ENCODE results near the gene DARS2. TPM values are rescaled to one million over a fixed set of nuclear protein-coding genes. Genes with fewer than 3 reads are reported as not detected.

Gene DARS2
- total and polyA plus RNA-seq, 10 of the 15 experiments (the other 5 are each of a cell fraction or from before 2014, with no cell fraction given): 23.9 to 69.7 (median 37.3) TPM

GRCh38 chr1:173824315-173825081 lies at the start of gene DARS2, which contains the start of gene CENPL (continued):
- TF ChIP-seq ZBTB4 (CRISPR knock-in tag; IDR thresholded peaks at IDR 0.05): no peak
- 0 out of 2 replicates have a peak, but pooled peaks have one; percentile 5 for TF ChIP-seq TCF3 (IDR thresholded peaks at IDR 0.05; ENCODE audit: borderline replicate concordance, insufficient read depth, low read depth, low read length)
- peak; percentile 74; the same call in 1 of the 2 replicates for TF ChIP-seq SMAD5 (IDR thresholded peaks at IDR 0.05; ENCODE audit: low read depth)
- TF ChIP-seq POLR2AphosphoS5 (IDR thresholded peaks at IDR 0.05; ENCODE audit: low read length): peak; percentile 91
- no peak for TF ChIP-seq USF1 (IDR thresholded peaks at IDR 0.05; ENCODE audit: borderline replicate concordance, extremely low read length, insufficient read depth, low read depth, low read length)
- peak; percentile 100 for TF ChIP-seq YY1 (IDR thresholded peaks at IDR 0.05; ENCODE audit: low read depth, low read length)
- peak; percentile 95 for TF ChIP-seq MLLT1 (IDR thresholded peaks at IDR 0.05)
- TF ChIP-seq MEF2A (IDR thresholded peaks at IDR 0.05; ENCODE audit: insufficient read depth, low read depth, low read length): 0 out of 2 replicates have a peak, but pooled peaks have one; percentile 50
- peak; percentile 90 for TF ChIP-seq RELB (IDR thresholded peaks at IDR 0.05; ENCODE audit: low read depth)
- TF ChIP-seq POLR2A (IDR thresholded peaks at IDR 0.05; ENCODE audit: low read depth, low read length): peak; percentile 83
- TF ChIP-seq EED (IDR thresholded peaks at IDR 0.05; ENCODE audit: low read depth): no peak; the same call in 1 of the 2 replicates
- TF ChIP-seq EP300 (IDR thresholded peaks at IDR 0.05; ENCODE audit: borderline replicate concordance in 1 of 2, control insufficient read depth in 1 of 2, low read depth in 2 of 2, low read length in 2 of 2): no peak; a peak in 1 of 4 replicates
- peak in 1 of 2 experiments; percentile 14; a peak in 1 of 3 replicates for TF ChIP-seq EGR1 (IDR thresholded peaks at IDR 0.05; ENCODE audit: borderline replicate concordance in 1 of 2, low read depth in 2 of 2, low read length in 2 of 2)
- no peak for TF ChIP-seq HDAC6 (IDR thresholded peaks at IDR 0.05; ENCODE audit: unreplicated experiment)
- peak; percentile 17 for TF ChIP-seq SKIL (IDR thresholded peaks at IDR 0.05; ENCODE audit: low read depth, poor library complexity, severe bottlenecking)
- TF ChIP-seq CBFB (IDR thresholded peaks at IDR 0.05; ENCODE audit: low read depth): peak; percentile 73; the same call in 1 of the 2 replicates
- no peak for TF ChIP-seq TCF12 (IDR thresholded peaks at IDR 0.05; ENCODE audit: low read depth, low read length)
- no peak for TF ChIP-seq SUZ12 (IDR thresholded peaks at IDR 0.05; ENCODE audit: unreplicated experiment)
- 0 out of 2 replicates have a peak, but pooled peaks have one; percentile 60 for TF ChIP-seq STAT1 (conservative IDR thresholded peaks at IDR 0.05)

All from GM12878 (cell line).